ENCODE data around the gene ARMC9. TPM values are rescaled to one million over a fixed set of nuclear protein-coding genes. Genes with fewer than 3 reads are reported as not detected.

Gene ARMC9
- total and polyA plus RNA-seq, 2 of the 13 experiments (the other 11 are each of a cell fraction or from before 2014, with no cell fraction given): 9.1 to 12.8 TPM

DNA sequence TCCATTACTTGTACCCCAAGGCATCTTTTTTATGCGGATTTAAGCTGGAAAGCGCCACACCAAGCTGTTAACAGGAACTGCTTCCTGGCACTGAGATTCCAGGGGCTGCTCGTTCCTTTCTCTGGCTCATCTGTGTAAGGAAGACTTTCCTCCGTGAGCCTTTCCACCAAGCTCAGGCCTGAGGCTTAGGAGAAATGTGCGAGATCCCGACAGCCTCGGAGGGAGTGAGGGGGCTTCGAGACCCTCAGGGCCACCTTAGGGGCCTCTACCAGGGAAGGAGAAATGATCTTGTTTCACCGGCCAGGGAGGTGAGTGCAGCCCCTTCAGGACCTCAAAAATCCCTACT lies 214.2 kb downstream of the ARMC9 start (continued):
- 0 out of 2 replicates have a peak, but pooled peaks have one; percentile 0 for TF ChIP-seq ATF7-NPFF (CRISPR knock-in tag; IDR thresholded peaks at IDR 0.05; ENCODE audit: low read depth)
- peak; percentile 2 to 14; a peak in 1 of 4 replicates for TF ChIP-seq HMGXB4 (CRISPR knock-in tag; IDR thresholded peaks at IDR 0.05; ENCODE audit: borderline replicate concordance in 1 of 2, low read depth in 1 of 2)
- TF ChIP-seq ZSCAN30 (CRISPR knock-in tag; IDR thresholded peaks at IDR 0.05): no peak
- no peak for TF ChIP-seq KLF12 (CRISPR knock-in tag; IDR thresholded peaks at IDR 0.05; ENCODE audit: borderline replicate concordance)
- TF ChIP-seq ZNF841 (CRISPR knock-in tag; IDR thresholded peaks at IDR 0.05; ENCODE audit: borderline replicate concordance): no peak
- peak; percentile 47; the same call in 1 of the 2 replicates for TF ChIP-seq THAP9 (CRISPR knock-in tag; IDR thresholded peaks at IDR 0.05; ENCODE audit: borderline replicate concordance)
- no peak for TF ChIP-seq FOXP1 (IDR thresholded peaks at IDR 0.05)
- no peak for TF ChIP-seq FOXP1 (CRISPR knock-in tag; IDR thresholded peaks at IDR 0.05)
- no peak for TF ChIP-seq NAIF1 (CRISPR knock-in tag; IDR thresholded peaks at IDR 0.05; ENCODE audit: borderline replicate concordance)
- peak; percentile 23 for TF ChIP-seq ZNF687 (CRISPR knock-in tag; IDR thresholded peaks at IDR 0.05)
- TF ChIP-seq ZSCAN22 (CRISPR knock-in tag; IDR thresholded peaks at IDR 0.05): no peak
- peak; percentile 13 for TF ChIP-seq IKZF4 (CRISPR knock-in tag; IDR thresholded peaks at IDR 0.05; ENCODE audit: borderline replicate concordance, low read depth, not compliant biosample characterization)
- TF ChIP-seq ZNF205 (CRISPR knock-in tag; IDR thresholded peaks at IDR 0.05): peak; percentile 34; the same call in 1 of the 2 replicates
- TF ChIP-seq CENPT (CRISPR knock-in tag; IDR thresholded peaks at IDR 0.05; ENCODE audit: low read depth): no peak
- TF ChIP-seq DNMT3B (CRISPR knock-in tag; conservative IDR thresholded peaks at IDR 0.05): 0 out of 2 replicates have a peak, but pooled peaks have one; percentile 9
- no peak for TF ChIP-seq NFYB (CRISPR knock-in tag; IDR thresholded peaks at IDR 0.05)
- no peak for TF ChIP-seq ZNF83 (CRISPR knock-in tag; IDR thresholded peaks at IDR 0.05; ENCODE audit: borderline replicate concordance)

Measured in HepG2 (cell line).